Erythroblast (primary cell): Measurements from ENCODE around the gene TMEM250.

Source experiments
- GATA1 ChIP-seq: IDR thresholded peaks from 2 replicates; pipeline ENCODE4 v1.6.1; 2011; ENCODE audit warnings: low read depth, mild to moderate bottlenecking, control low read depth, low read length, moderate library complexity
- POLR2A ChIP-seq: IDR thresholded peaks from 2 replicates; pipeline ENCODE4 v1.6.1; 2011; ENCODE audit warnings: mild to moderate bottlenecking, low read length

DNA sequence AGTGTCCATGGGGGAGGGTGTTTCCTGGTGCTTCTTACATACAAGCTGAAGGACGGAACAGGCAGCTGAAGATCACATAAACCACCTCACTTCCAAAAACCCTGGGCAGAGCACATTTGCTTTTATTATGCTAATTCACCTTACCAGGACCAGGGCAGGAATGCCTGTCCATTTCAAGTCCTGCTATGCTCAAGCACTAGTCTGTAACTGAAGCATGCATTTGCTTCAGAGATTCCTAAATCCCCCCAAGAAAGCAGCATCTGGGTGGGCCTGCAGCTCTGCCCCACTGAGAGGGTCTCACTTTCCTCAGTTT is 14.2 kb downstream of the TMEM250 start:
- TF ChIP-seq POLR2A (no peak), GATA1 (no peak)
